Memory B cell (primary cell): ENCODE data around the gene WIPF3.
"Not testable (repeated sequence)": the region's sequence is repeated elsewhere in the genome, so short reads cannot be mapped to it uniquely, and the experiment has no call there.

Source experiments
- ATAC-seq: fragments of 150-1000 bp; cut with Tn5 transposase; 2 replicates; pipeline ENCODE4 v1.10.0; 2021; ENCODE audit warnings: low read depth, mild to moderate bottlenecking, moderate library complexity
- DNase-seq, 2 donors: peaks; one replicate each; pipeline ENCODE4 v3.0.0; 2022; ENCODE audit warnings: low spot score in 2 of 2
- H3K27ac Mint-ChIP-seq: one replicate; pipeline ENCODE4 v1.8.0; 2022; ENCODE audit warnings: mild to moderate bottlenecking, moderate library complexity, mixed read lengths
- H3K27me3 Mint-ChIP-seq: one replicate; pipeline ENCODE4 v1.8.0; 2022; ENCODE audit warnings: mixed read lengths
- H3K36me3 Mint-ChIP-seq: one replicate; pipeline ENCODE4 v1.8.0; 2022; ENCODE audit warnings: mild to moderate bottlenecking, mixed read lengths
- H3K4me1 Mint-ChIP-seq: one replicate; pipeline ENCODE4 v1.8.0; 2022; ENCODE audit warnings: mixed read lengths
- H3K4me3 Mint-ChIP-seq: one replicate; pipeline ENCODE4 v1.8.0; 2022; ENCODE audit warnings: mild to moderate bottlenecking, moderate library complexity, mixed read lengths
- H3K9me3 Mint-ChIP-seq: one replicate; pipeline ENCODE4 v1.8.0; 2022; ENCODE audit warnings: mixed read lengths

WIPF3 gene

DNA sequence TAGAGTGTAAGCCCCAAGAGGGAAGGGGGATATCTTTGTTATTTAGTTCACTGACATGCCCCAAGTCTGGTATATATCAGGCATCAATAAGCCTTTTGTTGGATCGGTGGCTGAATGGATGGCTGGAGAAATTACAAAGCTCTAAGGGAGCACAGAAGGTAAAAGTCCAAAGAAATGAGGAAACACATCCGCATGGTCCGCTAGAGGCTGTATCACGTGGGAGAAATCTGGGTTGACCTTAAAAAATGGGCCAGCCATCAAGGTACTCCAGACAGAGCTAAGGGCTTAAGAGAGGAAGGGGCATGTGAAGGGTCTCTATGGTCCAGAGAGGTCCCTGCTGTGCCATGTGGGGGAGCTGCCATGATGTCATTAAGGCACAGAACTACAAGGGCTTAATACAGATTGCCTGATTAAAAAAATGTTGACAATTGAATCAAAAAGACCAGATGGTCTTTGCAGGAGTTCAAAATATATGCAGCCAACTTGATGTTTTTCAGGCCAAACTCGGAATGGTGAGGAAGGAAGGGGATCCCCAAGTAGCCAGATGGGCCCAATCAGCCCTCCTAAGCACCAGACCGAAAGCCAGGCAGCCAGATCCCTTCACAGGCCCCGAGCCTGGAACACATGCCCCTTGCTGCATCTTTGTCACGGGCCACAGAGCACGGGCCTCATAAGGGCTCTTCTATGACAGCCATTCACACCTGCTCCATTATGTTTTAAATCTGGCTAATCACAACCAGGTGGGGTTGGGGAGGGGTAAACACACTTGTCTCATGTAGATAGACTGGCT lies 151.4 kb downstream of the WIPF3 start:
- Mint-ChIP-seq H3K9me3 (no peaks in the 10 kb centered on the region), H3K27ac (peak overlapping the region; percentile 73), H3K36me3 (peaks cover 21% of the 10 kb centered on the region), H3K4me3 (no peak overlapping the region), H3K4me1 (peaks cover 31% of the 10 kb centered on the region), H3K27me3 (no peaks in the 10 kb centered on the region)
- DNase-seq, result no peak
- ATAC-seq, result no peak

DNA sequence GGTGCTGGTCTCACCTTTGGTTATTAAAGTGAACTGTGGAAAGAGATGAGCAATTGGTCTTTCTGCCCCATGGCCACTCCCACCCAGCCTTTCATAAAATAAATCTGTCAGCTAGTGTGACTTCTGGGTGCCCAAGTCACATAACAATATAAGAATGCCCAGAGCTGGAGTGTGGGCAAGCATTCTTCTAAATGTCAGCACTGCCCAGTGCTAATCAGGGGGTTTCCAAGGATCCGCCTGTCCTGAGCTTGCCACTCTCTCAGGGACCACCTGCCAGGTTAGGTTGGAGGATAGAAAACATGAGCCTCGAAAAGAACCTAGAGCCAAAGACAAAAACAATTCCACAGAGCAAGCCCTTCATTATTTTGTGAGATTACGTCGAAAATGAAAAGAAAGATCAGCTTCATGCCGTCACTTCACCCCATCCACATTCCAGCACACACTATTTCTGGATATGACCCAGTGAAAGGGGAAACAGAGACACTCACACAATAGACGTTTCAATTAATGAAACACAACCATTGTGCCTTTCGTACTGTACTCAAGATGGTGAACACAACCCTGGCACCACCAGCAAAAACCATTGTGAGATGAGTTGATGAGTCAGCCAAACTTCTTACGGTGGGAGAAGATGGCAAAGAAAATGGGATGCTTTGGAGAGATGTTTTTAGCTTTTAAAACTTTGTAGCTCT lies 152.5 kb downstream of the WIPF3 start:
- no peaks in the 10 kb centered on the region for H3K27me3 Mint-ChIP-seq
- H3K36me3 Mint-ChIP-seq, result peaks cover 17% of the 10 kb centered on the region
- ATAC-seq (no peak), DNase-seq (no peak)
- H3K4me1 Mint-ChIP-seq, result peaks cover 34% of the 10 kb centered on the region
- H3K27ac Mint-ChIP-seq, result no peak overlapping the region
- no peak overlapping the region for H3K4me3 Mint-ChIP-seq
- H3K9me3 Mint-ChIP-seq, result no peaks in the 10 kb centered on the region

DNA sequence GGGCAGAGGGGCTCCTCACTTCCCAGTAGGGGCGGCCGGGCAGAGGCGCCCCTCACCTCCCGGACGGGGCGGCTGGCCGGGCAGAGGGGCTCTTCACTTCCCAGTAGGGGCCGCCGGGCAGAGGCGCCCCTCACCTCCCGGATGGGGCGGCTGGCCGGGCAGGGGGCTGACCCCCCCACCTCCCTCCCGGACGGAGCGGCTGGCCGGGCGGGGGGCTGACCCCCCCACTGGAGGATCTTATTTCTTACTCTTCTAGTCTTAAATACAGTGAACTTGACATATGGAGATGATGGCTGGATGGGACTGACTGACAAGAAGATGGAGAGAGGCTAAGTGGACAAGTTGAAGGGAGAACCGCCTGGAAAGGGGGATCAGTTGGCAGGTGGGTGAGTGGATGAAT lies 155.3 kb downstream of the WIPF3 start:
- not testable (repeated sequence) for H3K4me3 Mint-ChIP-seq, ATAC-seq, H3K27me3 Mint-ChIP-seq, H3K9me3 Mint-ChIP-seq, H3K27ac Mint-ChIP-seq, DNase-seq
- peaks cover 30% of the 10 kb centered on the region for H3K4me1 Mint-ChIP-seq
- peaks cover 25% of the 10 kb centered on the region for H3K36me3 Mint-ChIP-seq

DNA sequence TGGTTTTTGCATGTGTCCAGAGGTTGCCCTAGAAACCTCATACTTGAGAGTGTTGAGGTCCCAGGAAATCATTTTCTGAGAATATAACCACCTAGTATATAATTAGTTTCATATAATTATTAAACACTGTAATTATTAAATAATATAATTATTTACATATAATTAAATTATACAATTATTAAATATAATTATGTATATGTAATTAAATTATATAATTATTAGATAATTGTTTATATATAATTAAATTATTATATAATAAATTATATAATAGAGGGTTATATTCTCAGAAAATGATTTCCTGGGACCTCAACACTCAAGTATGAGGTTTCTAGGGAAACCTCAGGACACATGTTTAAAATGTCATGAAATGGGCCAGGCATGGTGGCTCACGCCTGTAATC lies 155.7 kb downstream of the WIPF3 start:
- Mint-ChIP-seq H3K27me3 (no peaks in the 10 kb centered on the region), H3K27ac (no peak overlapping the region), H3K36me3 (peaks cover 25% of the 10 kb centered on the region), H3K4me1 (peaks cover 26% of the 10 kb centered on the region), H3K9me3 (no peaks in the 10 kb centered on the region), H3K4me3 (no peak overlapping the region)
- DNase-seq (no peak), ATAC-seq (no peak)

DNA sequence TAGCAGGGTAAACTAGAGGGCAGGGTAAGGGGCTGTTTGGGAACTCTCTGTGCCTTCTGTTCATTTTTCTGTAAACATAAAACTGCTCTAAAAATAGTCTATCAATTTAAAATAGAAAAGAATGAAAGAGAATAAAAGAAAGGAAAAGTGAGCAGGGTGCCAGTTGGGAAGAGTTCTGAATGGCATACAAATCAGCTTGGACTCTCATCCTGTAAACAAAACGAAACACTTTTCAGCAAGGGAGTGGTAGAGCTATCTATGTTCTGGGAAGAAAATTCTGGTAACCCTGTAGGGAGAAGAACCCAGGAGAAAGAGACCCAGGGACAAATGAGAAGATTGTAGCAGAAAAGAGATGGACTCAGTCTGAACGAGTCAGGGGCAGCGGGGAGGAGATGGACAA lies 158.7 kb downstream of the WIPF3 start:
- H3K4me1 Mint-ChIP-seq, result peaks cover 18% of the 10 kb centered on the region
- DNase-seq, result no peak
- H3K27me3 Mint-ChIP-seq, result no peaks in the 10 kb centered on the region
- no peak overlapping the region for H3K27ac Mint-ChIP-seq
- H3K9me3 Mint-ChIP-seq, result no peaks in the 10 kb centered on the region
- no peak overlapping the region for H3K4me3 Mint-ChIP-seq
- peaks cover 35% of the 10 kb centered on the region for H3K36me3 Mint-ChIP-seq
- no peak for ATAC-seq
